BJ (cell line): ENCODE measurements around the gene STK25. TPM values are rescaled to one million over a fixed set of nuclear protein-coding genes. Genes with fewer than 3 reads are reported as not detected.

ENCODE experiments used
- CTCF ChIA-PET: fragments of 350-600 bp; formaldehyde crosslinking; extraction: SDS; loops from one replicate; lab custom pipeline; 2021; ENCODE audit warnings: antibody characterized with exemption, inconsistent platforms; lab: Yijun Ruan, JAX
- POLR2A ChIA-PET: fragments of 300-600 bp; sonication (Branson Sonifier 250); formaldehyde crosslinking; extraction: SDS; loops from one replicate; lab custom pipeline; 2021; ENCODE audit warnings: antibody characterized with exemption; lab: Charles Lee
- DNase-seq: peaks from one replicate; pipeline ENCODE4 v3.0.0-alpha.2; 2011; ENCODE audit warnings: low read depth
- H3K27me3 ChIP-seq: 2 replicates; pipeline ENCODE4 v1.6.0; 2011; ENCODE audit warnings: low read length; ENCODE audit not compliant: control insufficient read depth, insufficient read depth
- H3K36me3 ChIP-seq: 2 replicates; pipeline ENCODE4 v1.5.1; 2011; ENCODE audit warnings: low read length; ENCODE audit not compliant: control insufficient read depth, insufficient read depth
- H3K4me3 ChIP-seq: 2 replicates; pipeline ENCODE4 v1.5.1; 2011; ENCODE audit warnings: low read depth, mild to moderate bottlenecking, control low read depth, low read length
- CTCF ChIP-seq: IDR thresholded peaks from 2 replicates; pipeline ENCODE4 v1.5.1; 2011; ENCODE audit warnings: low read depth, mild to moderate bottlenecking, control low read depth, inconsistent platforms, low read length, moderate library complexity; ENCODE audit not compliant: insufficient read depth
- polyA plus RNA-seq: library from polyadenylated mRNA; depleted of rRNA; stranded (reverse); fragments of >200 nt; gene quantifications from 2 replicates; pipeline ENCODE4 v1.2.3, GENCODE V29; 2011

The STK25 gene
- polyA plus RNA-seq, 1 experiment = 386 TPM

DNA sequence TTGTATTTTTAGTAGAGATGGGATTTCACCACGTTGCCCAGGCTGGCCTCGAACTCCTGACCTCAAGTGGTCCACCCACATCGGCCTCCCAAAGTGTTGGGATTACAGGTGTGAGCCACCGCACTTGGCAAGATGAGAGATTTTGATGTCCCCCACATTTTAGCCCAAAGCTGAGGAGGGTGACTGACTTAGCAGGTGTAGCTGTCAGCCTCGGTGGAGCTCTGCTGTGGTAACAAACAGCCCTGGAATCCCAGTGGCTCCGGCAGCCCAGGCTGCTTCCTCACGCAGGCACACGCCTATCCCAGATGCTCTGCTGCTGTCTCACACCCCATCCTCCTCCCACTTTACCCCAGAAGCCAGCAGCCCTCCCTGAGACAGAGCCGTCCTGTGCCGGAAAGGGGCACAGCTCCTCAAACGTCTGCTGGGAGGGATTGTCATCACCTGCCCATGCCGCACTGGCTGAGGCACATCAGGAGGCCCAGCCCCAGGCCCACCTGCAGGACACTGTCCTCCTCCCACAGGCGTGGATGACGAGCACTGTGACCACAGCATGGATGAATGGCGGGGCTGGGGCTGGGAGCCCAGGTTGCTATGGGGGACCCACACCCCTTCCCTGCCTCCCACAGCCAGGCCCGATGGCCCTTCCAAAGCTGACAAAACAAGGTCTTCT is 39.5 kb upstream of the STK25 start:
- H3K36me3 ChIP-seq = no peaks in the 10 kb centered on the region
- ChIA-PET CTCF (interaction anchor here (1.2 to 1.7 kb wide), 2 partner anchors 10 to 16 kb away, joined by 3 to 6 read pairs; no protein-coding TSS in a partner anchor), POLR2A (interaction anchor here (1.0 kb wide), 1 partner anchor 11 kb away, joined by 3 read pairs; the partner anchor contains the start of gene BOK)
- no peaks in the 10 kb centered on the region for H3K27me3 ChIP-seq
- H3K4me3 ChIP-seq = no peak overlapping the region
- TF ChIP-seq CTCF = no peak
- DNase-seq = no peak

GRCh38 chr2:241546771-241547498 is 38.6 kb upstream of the STK25 start:
- Histone ChIP-seq H3K36me3 (no peaks in the 10 kb centered on the region), H3K4me3 (no peak overlapping the region), H3K27me3 (no peaks in the 10 kb centered on the region)
- ChIA-PET POLR2A (interaction anchor here (0.5 to 1.0 kb wide), 2 partner anchors 12 to 240 kb away, joined by 3 to 5 read pairs; partner anchors contain the start of gene BOK), CTCF (interaction anchor here (1.2 to 1.7 kb wide), 2 partner anchors 11 to 17 kb away, joined by 3 to 6 read pairs; no protein-coding TSS in a partner anchor)
- TF ChIP-seq CTCF = no peak
- DNase-seq = peak; percentile 97

- TF ChIP-seq CTCF = no peak
- ChIA-PET CTCF (no interaction called here), POLR2A (no interaction called here)
- Histone ChIP-seq H3K36me3 (no peaks in the 10 kb centered on the region), H3K4me3 (no peak overlapping the region), H3K27me3 (no peaks in the 10 kb centered on the region)
- no peak for DNase-seq
Measured at GRCh38 chr2:241545523-241546473, 37.4 kb upstream of the STK25 start.

GRCh38 chr2:241545106-241545505 is 36.7 kb upstream of the STK25 start:
- Histone ChIP-seq H3K36me3 (no peaks in the 10 kb centered on the region; the same call in 1 of the 2 replicates), H3K27me3 (no peaks in the 10 kb centered on the region), H3K4me3 (no peak overlapping the region)
- no peak for DNase-seq
- TF ChIP-seq CTCF = no peak
- ChIA-PET CTCF (no interaction called here), POLR2A (no interaction called here)
